Fibroblast of lung (primary cell): ENCODE results near the gene DPH5.

Experiments used
- EZH2 ChIP-seq: IDR thresholded peaks from 2 replicates; pipeline ENCODE4 v1.5.1; 2012; ENCODE audit warnings: low read length, control low read depth, mild to moderate bottlenecking; ENCODE audit errors: missing control alignments
- TF ChIP-seq, protein P1 (sequence below), 2 donors: IDR thresholded peaks in 1 of 2; conservative IDR thresholded peaks in 1 of 2; 1 replicate in 1 of 2; 2 replicates in 1 of 2; pipeline ENCODE4 v1.5.1; 2011 to 2012; ENCODE audit warnings: low read length in 2 of 2, control low read depth in 1 of 2, inconsistent platforms in 1 of 2, low read depth in 1 of 2, mild to moderate bottlenecking in 1 of 2

DNA sequence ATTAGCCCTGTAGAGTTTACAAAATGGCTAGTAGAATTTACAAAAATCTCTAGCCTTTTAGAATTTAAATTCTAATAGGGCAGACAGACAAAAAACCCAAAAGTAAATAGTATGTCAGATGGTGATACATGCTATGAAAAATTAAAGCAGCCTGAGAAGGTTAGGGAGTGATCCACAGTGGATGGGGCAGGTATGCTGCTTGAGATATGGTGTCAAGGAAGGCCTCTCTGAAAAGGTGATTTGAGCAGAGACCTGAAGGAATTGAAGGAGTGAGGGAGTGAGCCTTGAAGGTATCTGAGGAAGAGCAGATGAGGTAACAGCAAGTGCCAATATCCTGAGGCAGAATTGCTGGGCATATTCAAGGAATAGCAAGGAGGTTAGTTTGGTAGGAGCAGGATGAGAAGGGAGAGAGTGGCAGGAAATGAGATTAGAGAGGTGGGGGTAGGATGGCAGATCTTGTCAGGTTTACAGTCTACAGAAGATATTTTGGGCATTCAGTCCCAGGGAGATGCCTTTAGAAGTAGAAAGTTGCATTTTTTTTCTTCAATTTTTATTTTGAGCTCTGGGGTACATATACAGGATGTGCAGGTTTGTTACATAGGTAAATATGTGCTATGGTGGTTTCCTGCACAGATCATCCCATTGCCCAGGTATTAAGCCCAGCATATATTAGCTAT lies 40.8 kb upstream of the DPH5 start:
- no peak for TF ChIP-seq EZH2
- TF ChIP-seq, protein P1, sequence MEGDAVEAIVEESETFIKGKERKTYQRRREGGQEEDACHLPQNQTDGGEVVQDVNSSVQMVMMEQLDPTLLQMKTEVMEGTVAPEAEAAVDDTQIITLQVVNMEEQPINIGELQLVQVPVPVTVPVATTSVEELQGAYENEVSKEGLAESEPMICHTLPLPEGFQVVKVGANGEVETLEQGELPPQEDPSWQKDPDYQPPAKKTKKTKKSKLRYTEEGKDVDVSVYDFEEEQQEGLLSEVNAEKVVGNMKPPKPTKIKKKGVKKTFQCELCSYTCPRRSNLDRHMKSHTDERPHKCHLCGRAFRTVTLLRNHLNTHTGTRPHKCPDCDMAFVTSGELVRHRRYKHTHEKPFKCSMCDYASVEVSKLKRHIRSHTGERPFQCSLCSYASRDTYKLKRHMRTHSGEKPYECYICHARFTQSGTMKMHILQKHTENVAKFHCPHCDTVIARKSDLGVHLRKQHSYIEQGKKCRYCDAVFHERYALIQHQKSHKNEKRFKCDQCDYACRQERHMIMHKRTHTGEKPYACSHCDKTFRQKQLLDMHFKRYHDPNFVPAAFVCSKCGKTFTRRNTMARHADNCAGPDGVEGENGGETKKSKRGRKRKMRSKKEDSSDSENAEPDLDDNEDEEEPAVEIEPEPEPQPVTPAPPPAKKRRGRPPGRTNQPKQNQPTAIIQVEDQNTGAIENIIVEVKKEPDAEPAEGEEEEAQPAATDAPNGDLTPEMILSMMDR (conservative IDR thresholded peaks at IDR 0.05 in 1 of 2, IDR thresholded peaks at IDR 0.05 in 1 of 2; ENCODE audit: low read depth in 1 of 2, low read length in 2 of 2), result no peak
